Pancreas (tissue), 10 donors: ENCODE results near the gene PDGFA. TPM values are rescaled to one million over a fixed set of nuclear protein-coding genes. Genes with fewer than 3 reads are reported as not detected.

Experiments
- ATAC-seq, 4 donors: fragments of 200-7000 bp; cut with Tn5 transposase; one replicate each; pipeline versions ENCODE4 v1.8.0 to v1.9.1; 2020; ENCODE audit warnings: mild to moderate bottlenecking in 4 of 4, moderate library complexity in 4 of 4
- DNase-seq, 6 donors: peaks; one replicate each; pipeline ENCODE4 v3.0.0-alpha.2; 2020
- FAIRE-seq: peaks from 2 replicates; lab custom pipeline; 2012; peaks lifted over from hg19 to GRCh38; lab: Jason Lieb, UNC
- H3K27ac ChIP-seq, 4 donors: fragments of 200-600 bp; sonication (generic); 1 replicate in 3 of 4; 2 replicates in 1 of 4; pipeline versions ENCODE4 v1.5.0 to v1.8.0; 2020
- H3K27me3 ChIP-seq, 4 donors: fragments of 200-600 bp; one replicate each; pipeline ENCODE4 v1.8.0; 2021
- H3K36me3 ChIP-seq, 3 donors: fragments of 200-600 bp; sonication (generic) in 1 of 3; one replicate each; pipeline versions ENCODE4 v1.5.0 to v1.8.0; 2020 to 2021
- H3K4me1 ChIP-seq, 3 donors: fragments of 200-600 bp; one replicate each; pipeline ENCODE4 v1.8.0; 2021
- H3K4me3 ChIP-seq, 4 donors: fragments of 200-600 bp; sonication (generic) in 2 of 4; one replicate each; pipeline versions ENCODE4 v1.5.0 to v1.8.0; 2020 to 2021
- H3K9me3 ChIP-seq, 4 donors: fragments of 200-600 bp; one replicate each; pipeline ENCODE4 v1.8.0; 2021
- CTCF ChIP-seq, 4 donors: fragments of 200-600 bp; sonication (generic) in 3 of 4; IDR thresholded peaks; one replicate each; pipeline versions ENCODE4 v1.5.0 to v1.8.0; 2021; ENCODE audit warnings: antibody characterized with exemption in 4 of 4
- WGBS, 2 donors: extraction: QIAGEN DNeasy Blood & Tissue Kit; methylation state at CpG; one replicate each; pipeline ENCODE4 v1.1.7; 2013; 5-methylcytosine and 5-hydroxymethylcytosine counted together
- intact Hi-C, 3 donors: fragments of 100-400 bp; cut with DNase I; formaldehyde crosslinking; loops; one replicate each; pipeline versions ENCODE4 v1.11.1 to v1.14.2; 2022
- polyA plus RNA-seq, 2 donors: library from polyadenylated mRNA; stranded (reverse); fragments of 200-250 nt; gene quantifications; one replicate each; pipeline ENCODE4 v1.2.3, GENCODE V29; 2013
- total RNA-seq, 6 donors: library from RNA; stranded (reverse); fragmentation: NEBNext Ultra II Directional in 4 of 6; extraction: Animal tissue kit (Norgen Biotek cat#: 25700) in 4 of 6; gene quantifications; one replicate each; pipeline versions ENCODE4 v1.2.1 to v1.2.4, GENCODE V29; 2021 to 2023
- donor health status: healthy with polysubstance abuse.
- donor health status: DM: no; HTN: no; CAD: no; lungs with moderate emphysema.
- donor health status: DM: no; HTN: no; CAD: no.
- donor health status: control.
- donor health status: control.
- donor health status: Bipolar disorder and iron deficiency.
- donor health status: DM: yes; HTN: yes; CAD: no.
- donor health status: DM: no; HTN: no; CAD: no.
- donor health status: DM: no; HTN: no; CAD: no.
- donor health status: DM: yes; HTN: yes; CAD: no.

The PDGFA gene
- total and polyA plus RNA-seq, 8 donors: 53.3 to 175 (median 65.6) TPM

- H3K4me1 ChIP-seq: no peaks in the 10 kb centered on the region
- no peak overlapping the region for H3K4me3 ChIP-seq
- peak in 3 of 6 donors; percentile 27 to 72 (median 54) for DNase-seq
- no peaks in the 10 kb centered on the region for H3K27me3 ChIP-seq
- intact Hi-C loops: no loop called here
- H3K36me3 ChIP-seq: no peaks in the 10 kb centered on the region
- H3K9me3 ChIP-seq: no peaks in the 10 kb centered on the region
- ATAC-seq: no peak
- FAIRE-seq: no peak
- no peak for TF ChIP-seq CTCF (IDR thresholded peaks at IDR 0.05)
- no peak overlapping the region for H3K27ac ChIP-seq
- 90 to 91% methylated on average over 29 of the region's 29 CpGs for WGBS, 2 donors
These were observed 58.0 kb downstream of the PDGFA start for GRCh38 chr7:461453-462172.

- intact Hi-C loops: no loop called here
- no peaks in the 10 kb centered on the region for H3K36me3 ChIP-seq
- no peak for FAIRE-seq
- no peak overlapping the region for H3K27ac ChIP-seq
- no peak for TF ChIP-seq CTCF (IDR thresholded peaks at IDR 0.05)
- H3K4me1 ChIP-seq: no peaks in the 10 kb centered on the region
- no peak for DNase-seq
- WGBS, 2 donors: 83 to 100% methylated on average over 1 to 2 of the region's 2 CpGs
- peak in 1 of 4 donors; percentile 12 for ATAC-seq
- H3K9me3 ChIP-seq: no peaks in the 10 kb centered on the region
- H3K27me3 ChIP-seq: no peaks in the 10 kb centered on the region
- H3K4me3 ChIP-seq: no peak overlapping the region
These were observed 58.6 kb downstream of the PDGFA start for GRCh38 chr7:461117-461452.

GRCh38 chr7:460374-461116, 59.1 kb downstream of the PDGFA start:
- ATAC-seq (peak; percentile 22 to 52 (median 37)), DNase-seq (peak in 3 of 6 donors; percentile 36 to 50 (median 49)), FAIRE-seq (no peak)
- Histone ChIP-seq H3K27me3 (no peaks in the 10 kb centered on the region), H3K9me3 (no peaks in the 10 kb centered on the region), H3K27ac (peak overlapping the region in 1 of 4 donors; percentile 8), H3K4me1 (peaks cover 0 to 2% (median 0%) of the 10 kb centered on the region in 3 donors), H3K4me3 (no peak overlapping the region), H3K36me3 (no peaks in the 10 kb centered on the region)
- no peak for TF ChIP-seq CTCF (IDR thresholded peaks at IDR 0.05)
- intact Hi-C loops: no loop called here
- 49 to 55% methylated on average over 25 to 26 of the region's 26 CpGs for WGBS, 2 donors

GRCh38 chr7:459584-460373, 59.9 kb downstream of the PDGFA start:
- no peak for TF ChIP-seq CTCF (IDR thresholded peaks at IDR 0.05)
- Histone ChIP-seq H3K36me3 (no peaks in the 10 kb centered on the region), H3K9me3 (no peaks in the 10 kb centered on the region), H3K27me3 (no peaks in the 10 kb centered on the region), H3K4me3 (no peak overlapping the region), H3K4me1 (peaks cover 0 to 3% (median 0%) of the 10 kb centered on the region in 3 donors), H3K27ac (peak overlapping the region in 1 of 4 donors; percentile 8)
- no peak for ATAC-seq
- intact Hi-C loops: no loop called here
- FAIRE-seq: no peak
- DNase-seq: peak in 2 of 6 donors; percentile 28 to 44
- whole genome bisulfite sequencing, 2 donors: 86 to 88% methylated on average over 5 to 6 of the region's 6 CpGs
